Coronary artery (tissue), 2 donors: ENCODE measurements around the gene LGALSL.

Source experiments
- DNase-seq: peaks from one replicate; pipeline ENCODE4 v3.0.0-alpha.2; 2017; ENCODE audit warnings: low spot score
- H3K27ac ChIP-seq, 2 donors: fragments of 200-600 bp; sonication (generic); one replicate each; pipeline ENCODE4 v1.5.1; 2016 to 2019
- H3K4me3 ChIP-seq: fragments of 200-600 bp; sonication (generic); 2 replicates; pipeline ENCODE4 v1.5.1; 2016; ENCODE audit warnings: mild to moderate bottlenecking, moderate library complexity
- CTCF ChIP-seq: fragments of 200-600 bp; sonication (generic); IDR thresholded peaks from one replicate; pipeline ENCODE4 v1.5.1; 2019; ENCODE audit warnings: antibody characterized with exemption

LGALSL gene

GRCh38 chr2:64453770-64454385 is at the start of gene LGALSL:
TSS of gene LGALSL (plus strand) at chr2:64454162. CDS start at chr2:64454546, 384 bp downstream.
- H3K27ac ChIP-seq = peak within 1 kb of the TSS; percentile 91 to 98

GRCh38 chr2:64404743-64405142 is 49.2 kb upstream of the LGALSL start:
- TF ChIP-seq CTCF = no peak
- Histone ChIP-seq H3K27ac (peak overlapping the region; percentile 87 to 90), H3K4me3 (peak overlapping the region; percentile 16)
- DNase-seq = peak; percentile 80

More at GRCh38 chr2:64453770-64454385, at the start of gene LGALSL:
- H3K4me3 ChIP-seq = peak within 1 kb of the TSS; percentile 96
- TF ChIP-seq CTCF = no peak
- peak; percentile 91 for DNase-seq

GRCh38 chr2:64405581-64406406 is 48.2 kb upstream of the LGALSL start:
- no peak for DNase-seq
- Histone ChIP-seq H3K4me3 (peak overlapping the region; percentile 36), H3K27ac (peak overlapping the region; percentile 87 to 90)
- no peak for TF ChIP-seq CTCF

- H3K4me3 ChIP-seq = no peak overlapping the region
- no peak for DNase-seq
- TF ChIP-seq CTCF = no peak
- peak overlapping the region in 1 of 2 donors; percentile 90 for H3K27ac ChIP-seq
Observed at GRCh38 chr2:64406407-64406774, 47.6 kb upstream of the LGALSL start.

GRCh38 chr2:64408031-64408430 is 45.9 kb upstream of the LGALSL start:
- TF ChIP-seq CTCF = no peak
- no peak overlapping the region for H3K4me3 ChIP-seq
- DNase-seq = no peak
- no peak overlapping the region for H3K27ac ChIP-seq

GRCh38 chr2:64410671-64411070 is 43.3 kb upstream of the LGALSL start:
- Histone ChIP-seq H3K27ac (no peak overlapping the region), H3K4me3 (no peak overlapping the region)
- DNase-seq = no peak
- no peak for TF ChIP-seq CTCF

GRCh38 chr2:64412671-64413070 is 41.3 kb upstream of the LGALSL start:
- Histone ChIP-seq H3K4me3 (no peak overlapping the region), H3K27ac (no peak overlapping the region)
- DNase-seq = no peak
- no peak for TF ChIP-seq CTCF
